Esophagus muscularis mucosa (tissue), 3 donors: ENCODE results near the gene CYP4A22.

Experiments
- POLR2A ChIP-seq: fragments of 450-650 bp; IDR thresholded peaks from one replicate; pipeline ENCODE4 v1.6.1; 2017; ENCODE audit warnings: antibody characterized with exemption, moderate library complexity, mild to moderate bottlenecking, low read depth
- POLR2AphosphoS5 ChIP-seq, 2 donors: sonication (generic); formaldehyde crosslinking; IDR thresholded peaks; one replicate each; pipeline ENCODE4 v1.6.1; 2017; ENCODE audit warnings: antibody characterized with exemption in 2 of 2
- TF ChIP-seq, protein P1 (sequence below), 3 experiments: fragments of 200-600 bp in 2 of 3; fragments of 450-650 bp in 1 of 3; sonication (generic) in 2 of 3; IDR thresholded peaks; one replicate each; pipeline ENCODE4 v1.5.1; 2017 to 2019; ENCODE audit warnings: antibody characterized with exemption in 3 of 3, mild to moderate bottlenecking in 2 of 3, moderate library complexity in 1 of 3

DNA sequence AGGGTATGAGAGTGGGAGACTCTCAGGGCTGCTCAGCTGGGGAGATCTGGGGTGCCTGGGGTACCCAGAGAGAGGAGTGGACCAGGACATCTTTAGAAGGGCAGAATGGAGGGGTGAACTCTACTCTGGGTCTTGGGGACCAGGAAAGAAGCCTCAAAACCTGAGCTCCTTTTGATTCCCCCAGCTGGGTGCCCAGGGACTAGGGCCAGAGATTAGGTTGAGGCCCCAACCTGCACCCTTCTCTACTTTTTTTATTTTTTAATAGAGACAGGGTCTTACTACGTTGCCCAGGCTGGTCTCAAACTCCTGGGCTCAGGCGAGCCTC lies 50.6 kb downstream of the CYP4A22 start:
- TF ChIP-seq, protein P1, sequence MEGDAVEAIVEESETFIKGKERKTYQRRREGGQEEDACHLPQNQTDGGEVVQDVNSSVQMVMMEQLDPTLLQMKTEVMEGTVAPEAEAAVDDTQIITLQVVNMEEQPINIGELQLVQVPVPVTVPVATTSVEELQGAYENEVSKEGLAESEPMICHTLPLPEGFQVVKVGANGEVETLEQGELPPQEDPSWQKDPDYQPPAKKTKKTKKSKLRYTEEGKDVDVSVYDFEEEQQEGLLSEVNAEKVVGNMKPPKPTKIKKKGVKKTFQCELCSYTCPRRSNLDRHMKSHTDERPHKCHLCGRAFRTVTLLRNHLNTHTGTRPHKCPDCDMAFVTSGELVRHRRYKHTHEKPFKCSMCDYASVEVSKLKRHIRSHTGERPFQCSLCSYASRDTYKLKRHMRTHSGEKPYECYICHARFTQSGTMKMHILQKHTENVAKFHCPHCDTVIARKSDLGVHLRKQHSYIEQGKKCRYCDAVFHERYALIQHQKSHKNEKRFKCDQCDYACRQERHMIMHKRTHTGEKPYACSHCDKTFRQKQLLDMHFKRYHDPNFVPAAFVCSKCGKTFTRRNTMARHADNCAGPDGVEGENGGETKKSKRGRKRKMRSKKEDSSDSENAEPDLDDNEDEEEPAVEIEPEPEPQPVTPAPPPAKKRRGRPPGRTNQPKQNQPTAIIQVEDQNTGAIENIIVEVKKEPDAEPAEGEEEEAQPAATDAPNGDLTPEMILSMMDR (IDR thresholded peaks at IDR 0.05) = no peak
- TF ChIP-seq POLR2A = no peak
- no peak for TF ChIP-seq POLR2AphosphoS5 (IDR thresholded peaks at IDR 0.05)
